NT2/D1 (cell line): ENCODE results near the gene NLRP1.

Experiments
- SUZ12 ChIP-seq: IDR thresholded peaks from 2 replicates; pipeline ENCODE4 v1.6.1; 2011; ENCODE audit not compliant: insufficient read length, insufficient read depth; ENCODE audit errors: extremely low read depth
- YY1 ChIP-seq: IDR thresholded peaks from 2 replicates; pipeline ENCODE4 v1.6.1; 2011; ENCODE audit not compliant: insufficient read length, insufficient read depth

DNA sequence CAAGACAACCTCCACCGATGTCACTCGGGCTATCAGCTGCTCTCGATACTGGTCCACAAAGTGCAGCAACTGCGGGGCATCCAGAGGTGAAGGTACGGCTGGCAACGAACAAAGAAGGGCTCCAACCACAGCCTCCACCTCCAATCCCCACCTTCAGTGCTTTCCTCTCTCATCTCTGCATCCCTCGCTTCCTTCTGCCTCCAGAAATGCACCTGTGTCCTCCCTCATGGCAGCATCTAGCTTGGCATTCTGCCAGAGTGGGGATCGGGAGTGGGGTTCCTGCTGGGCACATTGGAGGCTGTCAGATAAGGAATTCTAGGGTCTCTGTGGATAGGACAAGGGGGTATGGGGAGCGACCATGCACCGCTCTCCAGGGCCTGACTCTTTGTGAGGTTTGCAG is 69.3 kb downstream of the NLRP1 start:
- TF ChIP-seq YY1: no peak
- TF ChIP-seq SUZ12: no peak
